22Rv1 (cell line): ENCODE results near the gene MYD88.

Experiments used
- ZFX ChIP-seq: fragments of 450-650 bp; IDR thresholded peaks from 2 replicates; pipeline ENCODE4 v1.6.1; 2017; ENCODE audit warnings: antibody characterized with exemption, borderline replicate concordance
- TF ChIP-seq, protein P1 (sequence below): fragments of 450-650 bp; IDR thresholded peaks from 2 replicates; pipeline ENCODE4 v1.5.1; 2017; ENCODE audit warnings: mild to moderate bottlenecking

DNA sequence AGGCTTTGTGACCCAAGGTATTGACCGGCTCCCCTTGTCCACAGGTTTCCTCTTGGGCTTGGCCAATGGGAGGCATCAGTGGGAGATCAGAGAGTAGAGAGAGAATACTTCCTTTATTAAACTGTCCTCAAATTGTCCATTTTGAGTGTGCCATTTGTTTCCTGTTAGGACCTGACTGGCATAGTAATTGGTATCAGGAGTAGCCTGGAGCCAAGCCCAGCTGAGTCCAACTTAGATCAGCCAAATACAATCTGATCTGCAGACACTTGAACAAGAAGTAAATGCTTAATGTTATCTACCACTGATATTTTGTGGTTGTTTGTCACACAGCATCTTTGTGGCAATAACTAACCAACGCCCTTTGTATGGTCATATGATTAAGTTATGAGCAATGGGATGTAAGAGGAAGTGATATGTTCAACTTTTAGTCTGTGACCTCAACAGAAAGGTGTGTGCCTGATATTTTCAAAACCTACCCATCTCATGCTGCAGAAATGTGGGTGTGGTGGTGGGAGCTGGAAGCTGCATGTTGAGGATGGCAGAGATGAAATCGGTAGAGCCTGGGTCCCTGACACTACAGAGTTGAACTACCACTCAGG, 13.3 kb downstream of the MYD88 start:
- TF ChIP-seq, protein P1, sequence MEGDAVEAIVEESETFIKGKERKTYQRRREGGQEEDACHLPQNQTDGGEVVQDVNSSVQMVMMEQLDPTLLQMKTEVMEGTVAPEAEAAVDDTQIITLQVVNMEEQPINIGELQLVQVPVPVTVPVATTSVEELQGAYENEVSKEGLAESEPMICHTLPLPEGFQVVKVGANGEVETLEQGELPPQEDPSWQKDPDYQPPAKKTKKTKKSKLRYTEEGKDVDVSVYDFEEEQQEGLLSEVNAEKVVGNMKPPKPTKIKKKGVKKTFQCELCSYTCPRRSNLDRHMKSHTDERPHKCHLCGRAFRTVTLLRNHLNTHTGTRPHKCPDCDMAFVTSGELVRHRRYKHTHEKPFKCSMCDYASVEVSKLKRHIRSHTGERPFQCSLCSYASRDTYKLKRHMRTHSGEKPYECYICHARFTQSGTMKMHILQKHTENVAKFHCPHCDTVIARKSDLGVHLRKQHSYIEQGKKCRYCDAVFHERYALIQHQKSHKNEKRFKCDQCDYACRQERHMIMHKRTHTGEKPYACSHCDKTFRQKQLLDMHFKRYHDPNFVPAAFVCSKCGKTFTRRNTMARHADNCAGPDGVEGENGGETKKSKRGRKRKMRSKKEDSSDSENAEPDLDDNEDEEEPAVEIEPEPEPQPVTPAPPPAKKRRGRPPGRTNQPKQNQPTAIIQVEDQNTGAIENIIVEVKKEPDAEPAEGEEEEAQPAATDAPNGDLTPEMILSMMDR: no peak
- no peak for TF ChIP-seq ZFX
